Panc1 (cell line): ENCODE results near the gene DNMT3A. TPM values are rescaled to one million over a fixed set of nuclear protein-coding genes. Genes with fewer than 3 reads are reported as not detected.

ENCODE experiments used
- ATAC-seq: fragments of 200-7000 bp; cut with Tn5 transposase; 2 replicates; pipeline ENCODE4 v1.9.1; 2020; ENCODE audit warnings: mild to moderate bottlenecking, moderate library complexity
- BruUV-seq: library from RNA; stranded (reverse); fragments of 400-500 nt; replicated peaks from 2 replicates; lab custom pipeline; 2021; lab: Mats Ljungman, UMichigan
- CTCF ChIA-PET: fragments of 300-600 bp; sonication (Branson Sonifier 250); formaldehyde crosslinking; loops from one replicate; lab custom pipeline; 2022; ENCODE audit warnings: antibody characterized with exemption; lab: Charles Lee
- POLR2A ChIA-PET: fragments of 300-600 bp; sonication (Branson Sonifier 250); formaldehyde crosslinking; loops from one replicate; lab custom pipeline; 2022; ENCODE audit warnings: antibody characterized with exemption; lab: Charles Lee
- DNase-seq: peaks from one replicate; pipeline ENCODE4 v3.0.0-alpha.2; 2010; ENCODE audit warnings: low read depth, low spot score
- H3K27ac ChIP-seq: 2 replicates; pipeline ENCODE4 v1.5.1; 2011; ENCODE audit warnings: mild to moderate bottlenecking, low read length, inconsistent platforms
- H3K27me3 ChIP-seq: fragments of 200-500 bp; sonication (Bioruptor generic); 2 replicates; pipeline ENCODE4 v1.6.0; 2014; ENCODE audit warnings: low read length, inconsistent platforms; ENCODE audit not compliant: control insufficient read depth, insufficient read depth
- H3K36me3 ChIP-seq: fragments of 200-500 bp; sonication (Bioruptor generic); 2 replicates; pipeline ENCODE4 v1.5.1; 2014; ENCODE audit warnings: inconsistent platforms, mild to moderate bottlenecking, low read length, moderate library complexity; ENCODE audit not compliant: control insufficient read depth, insufficient read depth
- H3K4me1 ChIP-seq: 2 replicates; pipeline ENCODE4 v1.5.1; 2011; ENCODE audit warnings: inconsistent platforms, mild to moderate bottlenecking, low read length, moderate library complexity; ENCODE audit not compliant: control insufficient read depth, insufficient read depth
- H3K4me3 ChIP-seq, 2 experiments: 2 replicates each; pipeline ENCODE4 v1.5.1; 2011 to 2012; ENCODE audit warnings: low read depth in 2 of 2, low read length in 2 of 2, mild to moderate bottlenecking in 2 of 2, inconsistent platforms in 1 of 2, moderate library complexity in 1 of 2
- H3K9me3 ChIP-seq: fragments of 200-500 bp; sonication (Bioruptor generic); 2 replicates; pipeline ENCODE4 v1.5.1; 2014; ENCODE audit warnings: low read depth, mild to moderate bottlenecking, inconsistent platforms, low read length, moderate library complexity; ENCODE audit not compliant: control insufficient read depth, insufficient read depth
- CTCF ChIP-seq: fragments of 450-650 bp; IDR thresholded peaks from 2 replicates; pipeline ENCODE4 v1.5.1; 2017; ENCODE audit warnings: mild to moderate bottlenecking
- POLR2AphosphoS5 ChIP-seq: IDR thresholded peaks from 2 replicates; pipeline ENCODE4 v1.6.1; 2012; ENCODE audit warnings: mild to moderate bottlenecking, low read depth, low read length, moderate library complexity
- REST ChIP-seq, 2 experiments: IDR thresholded peaks; 2 replicates each; pipeline ENCODE4 v1.6.1; 2011 to 2012; ENCODE audit warnings: low read depth in 2 of 2, control low read depth in 1 of 2, low read length in 1 of 2, mild to moderate bottlenecking in 1 of 2, moderate library complexity in 1 of 2; ENCODE audit not compliant: insufficient read depth in 1 of 2
- SIN3A ChIP-seq: IDR thresholded peaks from 2 replicates; pipeline ENCODE4 v1.6.1; 2012; ENCODE audit warnings: low read depth, mild to moderate bottlenecking, low read length, moderate library complexity, borderline replicate concordance; ENCODE audit not compliant: insufficient read depth
- TCF7L2 ChIP-seq: IDR thresholded peaks from 2 replicates; pipeline ENCODE4 v1.6.1; 2011; ENCODE audit warnings: mild to moderate bottlenecking, low read depth, low read length, inconsistent platforms
- in situ Hi-C: cut with HindIII; loops from 2 replicates; pipeline ENCODE4 v1.10.0; 2016; ENCODE audit warnings: low sequenced_read_pairs, low pct_unique_long_range_greater_than_20kb
- intact Hi-C: fragments of 100-400 bp; cut with micrococcal nuclease; formaldehyde crosslinking; loops from one replicate; pipeline ENCODE4 v1.10.0; 2022; ENCODE audit not compliant: unreplicated experiment
- total RNA-seq: library from RNA; stranded (reverse); gene quantifications from one replicate; pipeline ENCODE4 v1.2.1, GENCODE V29; 2021; ENCODE audit not compliant: unreplicated experiment

DNMT3A gene
- total RNA-seq, 1 experiment from 2014 or later, result 29.3 TPM

- intact Hi-C loops, result no loop called here
- Histone ChIP-seq H3K36me3 (no peaks in the 10 kb centered on the region), H3K4me1 (peaks cover 4% of the 10 kb centered on the region; the same call in 1 of the 2 replicates), H3K4me3 (no peak overlapping the region), H3K27ac (no peak overlapping the region), H3K27me3 (no peaks in the 10 kb centered on the region), H3K9me3 (no peaks in the 10 kb centered on the region)
- DNase-seq (no peak), ATAC-seq (no peak)
- in situ Hi-C loops, result no loop called here
- CTCF ChIA-PET, result interaction anchor here (0.6 kb wide), 1 partner anchor 143 kb away, joined by 4 read pairs; no protein-coding TSS in a partner anchor
- BruUV-seq, result no TSS peak
- TF ChIP-seq POLR2AphosphoS5, result no peak
- TF ChIP-seq TCF7L2, result no peak
- no peak for TF ChIP-seq CTCF
- no peak for TF ChIP-seq SIN3A
- TF ChIP-seq REST (IDR thresholded peaks at IDR 0.05; ENCODE audit: insufficient read depth in 1 of 2, low read depth in 2 of 2, low read length in 1 of 2), result no peak
- POLR2A ChIA-PET, result no interaction called here
Observed at GRCh38 chr2:25306777-25307368, 34.9 kb downstream of the DNMT3A start.

- intact Hi-C loops (no loop called here), in situ Hi-C loops (no loop called here)
- no TSS peak for BruUV-seq
- TF ChIP-seq REST (IDR thresholded peaks at IDR 0.05; ENCODE audit: insufficient read depth in 1 of 2, low read depth in 2 of 2, low read length in 1 of 2) (no peak), CTCF (no peak), SIN3A (no peak), TCF7L2 (no peak), POLR2AphosphoS5 (no peak)
- Histone ChIP-seq H3K9me3 (no peaks in the 10 kb centered on the region), H3K27me3 (no peaks in the 10 kb centered on the region), H3K4me3 (no peak overlapping the region), H3K27ac (no peak overlapping the region), H3K4me1 (peaks cover 4% of the 10 kb centered on the region; the same call in 1 of the 2 replicates), H3K36me3 (no peaks in the 10 kb centered on the region)
- ChIA-PET CTCF (no interaction called here), POLR2A (no interaction called here)
- ATAC-seq, result no peak
- no peak for DNase-seq
Observed at GRCh38 chr2:25305775-25306174, 36.0 kb downstream of the DNMT3A start.
